ENCODE results near the gene KRT7.
"Not testable (repeated sequence)": the region's sequence is repeated elsewhere in the genome, so short reads cannot be mapped to it uniquely, and the experiment has no call there.

Gene KRT7

DNA sequence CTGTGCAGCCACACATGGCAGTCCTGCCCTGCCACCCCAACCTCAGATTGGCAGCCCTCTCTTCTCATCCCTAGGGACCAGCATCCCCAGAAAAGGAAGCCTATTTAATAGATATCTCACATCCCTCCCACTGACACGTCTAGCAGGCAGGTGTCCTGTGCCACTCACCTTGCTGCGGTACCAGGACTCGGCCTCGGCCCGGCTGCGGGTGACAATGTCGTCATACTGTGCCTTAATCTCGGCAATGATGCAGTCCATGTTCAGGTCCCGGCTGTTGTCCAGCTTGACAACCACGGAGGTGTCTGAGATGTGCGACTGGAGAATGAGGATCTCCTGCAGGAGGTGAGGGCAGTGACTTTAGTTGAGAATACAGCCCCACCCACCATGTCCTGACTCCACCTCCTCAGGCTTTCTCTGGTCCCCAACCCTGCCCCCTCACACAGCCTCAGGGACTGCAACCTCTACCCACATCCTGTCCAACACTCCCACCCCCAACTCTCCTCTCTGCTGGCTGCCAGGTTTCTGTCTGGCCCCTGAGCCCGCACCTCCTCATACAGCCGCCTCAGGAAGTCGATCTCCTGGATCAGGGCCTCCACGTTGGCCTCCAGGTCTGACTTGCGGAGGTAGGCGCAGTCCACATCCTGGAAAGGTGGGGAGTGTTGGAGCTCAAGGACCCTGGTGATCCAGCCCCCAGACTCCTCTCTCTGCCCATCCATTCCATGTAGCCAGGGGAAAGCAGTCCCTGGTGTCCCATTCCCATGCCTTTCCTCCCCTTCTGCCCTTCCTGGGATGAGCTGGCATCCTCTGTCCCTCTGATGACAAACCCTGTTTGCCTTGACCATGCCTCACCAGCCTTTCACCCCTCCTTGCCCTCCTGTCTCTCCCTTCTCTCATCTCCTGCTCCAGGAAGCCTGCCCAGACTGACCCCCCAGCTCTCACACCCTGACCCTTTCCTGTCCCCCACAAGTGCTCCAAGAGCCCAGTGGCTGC is 55.1 kb downstream of the KRT7 start:
- H3K79me2 ChIP-seq (ENCODE audit: insufficient read depth, low read length); H3K36me3 ChIP-seq (ENCODE audit: low read length); H4K20me1 ChIP-seq (ENCODE audit: low read depth, low read length); H3K9me3 ChIP-seq (ENCODE audit: insufficient read depth, low read length); H3K27me3 ChIP-seq (ENCODE audit: low read length); H3K9me2 ChIP-seq (replicated peaks; ENCODE audit: insufficient read depth, low read length); H2AFZ ChIP-seq (ENCODE audit: low read depth, low read length, severe bottlenecking); H3K4me2 ChIP-seq (ENCODE audit: low read depth, low read length, poor library complexity, severe bottlenecking); H3K9ac ChIP-seq (ENCODE audit: low read length); H3F3A ChIP-seq (ENCODE audit: insufficient read depth); H3K27ac ChIP-seq (ENCODE audit: low read depth, low read length); H3K4me3 ChIP-seq (ENCODE audit: insufficient read depth, low read length, poor library complexity, severe bottlenecking): not testable (repeated sequence)

GRCh38 chr12:52290483-52291134 is 57.6 kb downstream of the KRT7 start:
- H2AFZ ChIP-seq (ENCODE audit: low read depth, low read length, severe bottlenecking); H3K27ac ChIP-seq (ENCODE audit: low read depth, low read length); H3K79me2 ChIP-seq (ENCODE audit: insufficient read depth, low read length); H3K4me3 ChIP-seq (ENCODE audit: insufficient read depth, low read length, poor library complexity, severe bottlenecking); H3K27me3 ChIP-seq (ENCODE audit: low read length); H3K9ac ChIP-seq (ENCODE audit: low read length); H3K36me3 ChIP-seq (ENCODE audit: low read length); H3K4me2 ChIP-seq (ENCODE audit: low read depth, low read length, poor library complexity, severe bottlenecking); H3F3A ChIP-seq (ENCODE audit: insufficient read depth); H3K9me3 ChIP-seq (ENCODE audit: insufficient read depth, low read length); H3K9me2 ChIP-seq (replicated peaks; ENCODE audit: insufficient read depth, low read length); H4K20me1 ChIP-seq (ENCODE audit: low read depth, low read length): not testable (repeated sequence)

DNA sequence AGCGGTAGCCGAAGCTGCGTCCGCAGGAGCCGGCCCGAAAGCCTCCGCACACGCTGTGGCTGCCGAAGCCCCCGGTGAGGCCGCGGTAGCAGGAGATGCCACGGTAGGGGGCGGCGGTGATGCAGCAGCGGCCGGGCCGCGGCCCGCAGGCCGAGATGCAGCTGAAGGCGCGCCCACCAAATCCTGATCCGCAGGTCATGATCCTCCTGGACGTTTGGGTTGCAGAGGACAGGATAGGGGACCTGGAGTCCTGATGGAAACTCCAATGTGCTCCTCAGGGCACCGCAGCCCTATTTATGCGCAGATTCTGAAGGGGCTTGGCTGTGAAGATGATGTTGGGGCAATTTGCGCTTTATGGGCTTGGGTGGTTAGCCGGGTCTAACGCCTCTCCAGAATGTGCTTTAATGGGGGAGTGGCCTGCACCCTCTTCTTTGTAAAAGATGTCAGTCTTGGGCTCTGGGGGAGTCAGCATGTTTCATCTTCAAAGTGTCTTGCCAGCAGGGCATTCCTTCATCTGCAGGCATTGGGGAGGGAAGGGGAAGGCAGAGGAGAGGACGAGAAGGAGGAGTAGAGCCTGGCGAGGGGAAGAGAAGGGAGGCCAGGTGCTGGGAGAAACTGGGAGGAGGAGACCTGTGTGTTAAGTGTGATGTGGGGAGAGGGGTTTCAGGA is 58.4 kb downstream of the KRT7 start, which contains the start of gene KRT81:
KRT81 (minus strand) TSS at position 268 of the 669 bp plus-strand sequence; CDS start at position 199, 69 bp downstream.
- no peak within 1 kb of the TSS for H3K9ac ChIP-seq (ENCODE audit: low read length)
- TF ChIP-seq EZH2phosphoT487 (conservative IDR thresholded peaks at IDR 0.05; ENCODE audit: low read length) (no peak), CTCF (IDR thresholded peaks at IDR 0.05; ENCODE audit: insufficient read depth, low read length, poor library complexity, severe bottlenecking) (no peak)
- no peaks in the 10 kb centered on the region for H4K20me1 ChIP-seq (ENCODE audit: low read depth, low read length)
- H2AFZ ChIP-seq (ENCODE audit: low read depth, low read length, severe bottlenecking) = no peak within 1 kb of the TSS
- H3F3A ChIP-seq (ENCODE audit: insufficient read depth) = no peaks in the 10 kb centered on the region
- no peak within 1 kb of the TSS for H3K4me2 ChIP-seq (ENCODE audit: low read depth, low read length, poor library complexity, severe bottlenecking)
- H3K9me2 ChIP-seq (replicated peaks; ENCODE audit: insufficient read depth, low read length) = no peaks in the 10 kb centered on the region
- no peaks in the 10 kb centered on the region for H3K9me3 ChIP-seq (ENCODE audit: insufficient read depth, low read length)
- no peaks in the 10 kb centered on the region for H3K79me2 ChIP-seq (ENCODE audit: insufficient read depth, low read length)
- no peaks in the 10 kb centered on the region for H3K36me3 ChIP-seq (ENCODE audit: low read length)
- no peak within 1 kb of the TSS for H3K4me3 ChIP-seq (ENCODE audit: insufficient read depth, low read length, poor library complexity, severe bottlenecking)
- H3K27ac ChIP-seq (ENCODE audit: low read depth, low read length) = no peak within 1 kb of the TSS
- H3K27me3 ChIP-seq (ENCODE audit: low read length) = no peaks in the 10 kb centered on the region

DNA sequence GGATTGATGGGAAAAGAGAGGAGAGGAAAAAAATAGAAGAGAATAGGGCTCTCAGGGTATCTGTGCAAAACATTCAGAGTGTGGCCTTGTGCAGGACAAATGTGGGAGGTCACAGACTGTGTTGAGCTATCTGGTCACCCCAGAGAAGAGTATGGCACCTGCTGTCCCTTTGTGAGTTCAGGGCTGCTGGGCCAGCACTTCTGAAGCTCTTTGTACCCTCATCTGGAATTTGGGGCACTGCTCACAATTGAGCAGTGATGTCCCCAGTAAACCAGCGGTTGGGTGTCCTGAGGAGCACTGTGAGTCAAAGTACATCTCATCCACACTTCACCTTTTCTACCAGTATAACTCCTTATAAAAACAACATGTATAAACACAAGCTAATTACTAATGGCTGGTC is 60.9 kb downstream of the KRT7 start:
- no peak overlapping the region for H3K9ac ChIP-seq (ENCODE audit: low read length)
- no peaks in the 10 kb centered on the region for H3K79me2 ChIP-seq (ENCODE audit: insufficient read depth, low read length)
- no peak overlapping the region for H3K27ac ChIP-seq (ENCODE audit: low read depth, low read length)
- H3K9me3 ChIP-seq (ENCODE audit: insufficient read depth, low read length) = no peaks in the 10 kb centered on the region
- H3K9me2 ChIP-seq (replicated peaks; ENCODE audit: insufficient read depth, low read length) = no peaks in the 10 kb centered on the region
- no peak overlapping the region for H3K4me2 ChIP-seq (ENCODE audit: low read depth, low read length, poor library complexity, severe bottlenecking)
- no peaks in the 10 kb centered on the region for H4K20me1 ChIP-seq (ENCODE audit: low read depth, low read length)
- H3F3A ChIP-seq (ENCODE audit: insufficient read depth) = no peaks in the 10 kb centered on the region
- H3K36me3 ChIP-seq (ENCODE audit: low read length) = no peaks in the 10 kb centered on the region
- no peaks in the 10 kb centered on the region for H3K27me3 ChIP-seq (ENCODE audit: low read length)
- H2AFZ ChIP-seq (ENCODE audit: low read depth, low read length, severe bottlenecking) = no peak overlapping the region
- H3K4me3 ChIP-seq (ENCODE audit: insufficient read depth, low read length, poor library complexity, severe bottlenecking) = no peak overlapping the region
- TF ChIP-seq CTCF (IDR thresholded peaks at IDR 0.05; ENCODE audit: insufficient read depth, low read length, poor library complexity, severe bottlenecking) = no peak
- TF ChIP-seq EZH2phosphoT487 (conservative IDR thresholded peaks at IDR 0.05; ENCODE audit: low read length) = no peak
